ENCODE data around the gene KRT6A.

- no peak for TF ChIP-seq CREB5 (CRISPR knock-in tag; IDR thresholded peaks at IDR 0.05; ENCODE audit: low read depth)
- no peak for TF ChIP-seq TOX (CRISPR knock-in tag; IDR thresholded peaks at IDR 0.05; ENCODE audit: borderline replicate concordance)
- TF ChIP-seq PATZ1 (CRISPR knock-in tag; IDR thresholded peaks at IDR 0.05; ENCODE audit: borderline replicate concordance), result no peak
- no peak for TF ChIP-seq ZNF70 (CRISPR knock-in tag; IDR thresholded peaks at IDR 0.05)
These were observed 24.2 kb upstream of the KRT6A start for GRCh38 chr12:52517005-52517835.
